ENCODE data around the gene GCK. TPM values are rescaled to one million over a fixed set of nuclear protein-coding genes. Genes with fewer than 3 reads are reported as not detected.

The GCK gene
- total and polyA plus RNA-seq, 2 donors (not counting 3 experiments of a cell fraction or from before 2014, with no cell fraction given), result 0.17 to 0.51 TPM

DNA sequence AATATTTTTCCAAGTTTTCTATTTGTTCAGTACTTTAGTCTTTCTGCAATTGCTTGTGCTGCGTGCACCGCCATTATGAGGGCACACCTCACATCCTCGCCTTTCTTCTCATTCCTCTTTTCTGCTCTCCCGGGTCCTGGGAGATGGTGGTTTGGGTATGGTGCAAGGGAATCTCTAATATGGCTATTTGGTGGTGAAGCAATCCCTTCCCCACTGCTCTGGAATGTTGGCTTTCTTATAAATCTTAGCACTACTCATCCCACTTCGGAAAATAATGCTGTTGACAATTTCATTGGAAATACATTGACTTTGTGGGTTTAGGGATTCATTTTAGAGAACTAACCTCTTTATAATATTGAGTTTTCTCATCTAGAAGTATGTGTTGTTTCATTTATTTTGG is 1.9 kb upstream of the GCK start:
- intact Hi-C loops (cut with micrococcal nuclease) (no loop called here), dilution Hi-C loops (cut with MboI; ENCODE audit: extremely low pct_ligation_motif_present, low sequenced_read_pairs) (no loop called here)
- no peaks in the 10 kb centered on the region for H4K20me1 ChIP-seq (replicated peaks; ENCODE audit: control insufficient read depth, extremely low read depth, insufficient read depth, low read length)
- no peaks in the 10 kb centered on the region for H3K4me1 ChIP-seq (ENCODE audit: control insufficient read depth, extremely low read depth, insufficient read depth, low read length)
- CTCF ChIA-PET, result no interaction called here
- FAIRE-seq (no peak), DNase-seq (ENCODE audit: low read depth, low spot score) (no peak)
- H3K9me3 ChIP-seq (replicated peaks; ENCODE audit: control insufficient read depth, insufficient read depth, low read length), result no peaks in the 10 kb centered on the region
- TF ChIP-seq GATA2 (IDR thresholded peaks at IDR 0.05; ENCODE audit: insufficient read depth, insufficient read length, low read depth, low read length), result no peak
- TF ChIP-seq FOS (IDR thresholded peaks at IDR 0.05; ENCODE audit: borderline replicate concordance, insufficient read depth, low read length), result no peak
- TF ChIP-seq, protein P1, sequence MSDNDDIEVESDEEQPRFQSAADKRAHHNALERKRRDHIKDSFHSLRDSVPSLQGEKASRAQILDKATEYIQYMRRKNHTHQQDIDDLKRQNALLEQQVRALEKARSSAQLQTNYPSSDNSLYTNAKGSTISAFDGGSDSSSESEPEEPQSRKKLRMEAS (IDR thresholded peaks at IDR 0.05; ENCODE audit: insufficient read depth, insufficient read length), result no peak
- TF ChIP-seq, protein P2, sequence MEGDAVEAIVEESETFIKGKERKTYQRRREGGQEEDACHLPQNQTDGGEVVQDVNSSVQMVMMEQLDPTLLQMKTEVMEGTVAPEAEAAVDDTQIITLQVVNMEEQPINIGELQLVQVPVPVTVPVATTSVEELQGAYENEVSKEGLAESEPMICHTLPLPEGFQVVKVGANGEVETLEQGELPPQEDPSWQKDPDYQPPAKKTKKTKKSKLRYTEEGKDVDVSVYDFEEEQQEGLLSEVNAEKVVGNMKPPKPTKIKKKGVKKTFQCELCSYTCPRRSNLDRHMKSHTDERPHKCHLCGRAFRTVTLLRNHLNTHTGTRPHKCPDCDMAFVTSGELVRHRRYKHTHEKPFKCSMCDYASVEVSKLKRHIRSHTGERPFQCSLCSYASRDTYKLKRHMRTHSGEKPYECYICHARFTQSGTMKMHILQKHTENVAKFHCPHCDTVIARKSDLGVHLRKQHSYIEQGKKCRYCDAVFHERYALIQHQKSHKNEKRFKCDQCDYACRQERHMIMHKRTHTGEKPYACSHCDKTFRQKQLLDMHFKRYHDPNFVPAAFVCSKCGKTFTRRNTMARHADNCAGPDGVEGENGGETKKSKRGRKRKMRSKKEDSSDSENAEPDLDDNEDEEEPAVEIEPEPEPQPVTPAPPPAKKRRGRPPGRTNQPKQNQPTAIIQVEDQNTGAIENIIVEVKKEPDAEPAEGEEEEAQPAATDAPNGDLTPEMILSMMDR (IDR thresholded peaks at IDR 0.05; ENCODE audit: extremely low read depth in 1 of 2, insufficient read depth in 1 of 2, low read depth in 1 of 2, low read length in 2 of 2), result no peak
- TF ChIP-seq MYC (IDR thresholded peaks at IDR 0.05; ENCODE audit: low read depth, low read length), result no peak
- TF ChIP-seq JUN (IDR thresholded peaks at IDR 0.05; ENCODE audit: borderline replicate concordance, insufficient read depth, insufficient read length, low read depth), result no peak
- TF ChIP-seq EZH2 (IDR thresholded peaks at IDR 0.05; ENCODE audit: borderline replicate concordance, low read depth, low read length, severe bottlenecking), result no peak
- TF ChIP-seq POLR2A (IDR thresholded peaks at IDR 0.05; ENCODE audit: low read depth, low read length), result no peak
- TF ChIP-seq POLR2AphosphoS5 (IDR thresholded peaks at IDR 0.05; ENCODE audit: insufficient read depth, low read depth, low read length), result no peak
- no peaks in the 10 kb centered on the region for H3K79me2 ChIP-seq (ENCODE audit: control insufficient read depth, insufficient read depth, low read length)
- H3K36me3 ChIP-seq (ENCODE audit: control insufficient read depth in 2 of 2, extremely low read depth in 1 of 2, insufficient read depth in 2 of 2, low read length in 2 of 2), result no peaks in the 10 kb centered on the region
- no peaks in the 10 kb centered on the region for H3K9me1 ChIP-seq (replicated peaks; ENCODE audit: control insufficient read depth, extremely low read depth, insufficient read depth, low read length)
- no peak overlapping the region for H3K27ac ChIP-seq (ENCODE audit: insufficient read depth, low read depth, low read length)
- H3K4me2 ChIP-seq (ENCODE audit: insufficient read depth, low read length), result no peak overlapping the region
- H3K4me3 ChIP-seq (replicated peaks in 1 of 3; ENCODE audit: insufficient read depth in 1 of 3, low read depth in 1 of 3, low read length in 3 of 3), result no peak overlapping the region
- peaks cover 4 to 10% of the 10 kb centered on the region in 2 experiments for H3K27me3 ChIP-seq (ENCODE audit: control insufficient read depth in 2 of 2, insufficient read depth in 2 of 2, low read length in 2 of 2)
- BruUV-seq (replicated peaks), result no TSS peak
- no peak overlapping the region for H3K9ac ChIP-seq (replicated peaks; ENCODE audit: extremely low read depth, insufficient read depth, low read length)
- H2AFZ ChIP-seq (ENCODE audit: low read depth, low read length), result no peak overlapping the region
- POLR2A ChIA-PET, result no interaction called here
